ENCODE data around the gene PIK3C2G.
A peak's percentile ranks its signal among the peaks of the same experiment; 100 is the strongest.

Gene PIK3C2G

DNA sequence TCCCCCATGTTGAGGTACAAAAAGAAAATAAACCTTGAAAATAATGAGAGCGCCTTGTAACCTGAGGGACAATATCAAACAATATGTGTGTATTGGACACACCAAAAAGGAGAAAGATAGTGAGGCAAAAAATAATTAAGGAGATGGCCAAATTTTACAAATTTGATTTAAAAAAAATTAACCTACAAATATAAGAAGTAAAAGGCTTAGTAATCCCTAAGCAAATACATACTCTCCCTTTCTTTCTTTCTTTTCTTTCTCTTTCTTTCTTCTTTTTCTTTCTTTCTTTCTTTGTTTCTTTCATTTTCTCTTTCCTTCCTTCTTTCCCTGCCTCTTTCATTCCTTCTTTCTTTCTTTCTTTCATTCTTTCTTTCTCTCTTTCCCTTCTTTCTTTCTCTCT lies 133.4 kb downstream of the PIK3C2G start:
- no peak for DNase-seq (ENCODE audit: low read depth)
- TF ChIP-seq CTCF (conservative IDR thresholded peaks at IDR 0.05; ENCODE audit: low read depth, low read length) = no peak
- H3K4me3 ChIP-seq (ENCODE audit: low read depth, low read length) = no peak overlapping the region

GRCh38 chr12:18400186-18400585 lies 138.9 kb downstream of the PIK3C2G start:
- TF ChIP-seq CTCF (conservative IDR thresholded peaks at IDR 0.05; ENCODE audit: low read depth, low read length) = no peak
- H3K4me3 ChIP-seq (ENCODE audit: low read depth, low read length) = no peak overlapping the region
- peak; percentile 70 for DNase-seq (ENCODE audit: low read depth)

DNA sequence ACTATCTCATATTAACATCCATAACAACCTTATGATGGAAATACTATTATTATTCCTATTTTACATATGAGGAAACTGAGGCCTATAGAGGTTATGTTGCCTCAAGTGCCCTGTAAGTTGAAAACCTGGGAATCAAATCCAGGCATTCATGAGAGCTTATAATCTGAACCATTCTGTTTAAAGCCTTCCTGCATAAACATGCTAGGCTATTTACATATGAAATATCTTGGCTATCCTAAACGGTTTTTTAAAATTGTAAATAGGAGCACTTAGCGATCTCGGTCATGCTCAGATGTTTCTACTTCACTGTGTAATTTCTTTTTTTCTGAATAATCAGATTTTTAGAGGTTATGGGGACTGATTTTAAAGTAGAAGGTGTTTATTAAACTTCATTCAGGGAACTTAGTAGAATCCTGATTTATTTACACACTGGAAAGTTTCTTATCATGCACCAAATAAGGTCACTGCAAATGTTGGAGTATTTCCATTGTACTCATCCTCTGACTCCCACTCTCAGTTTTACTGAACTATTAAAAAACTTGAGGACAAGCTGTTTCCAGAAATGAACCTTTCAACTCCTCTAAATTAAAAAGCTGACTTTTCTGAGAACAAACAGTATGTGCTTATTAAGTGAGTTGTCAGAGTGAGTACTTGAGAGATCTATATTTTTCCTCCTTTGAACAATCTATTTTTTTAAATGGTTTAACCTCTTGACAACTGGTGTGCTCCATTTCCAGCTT lies 141.7 kb downstream of the PIK3C2G start:
- TF ChIP-seq CTCF (conservative IDR thresholded peaks at IDR 0.05; ENCODE audit: low read depth, low read length) = no peak

DNA sequence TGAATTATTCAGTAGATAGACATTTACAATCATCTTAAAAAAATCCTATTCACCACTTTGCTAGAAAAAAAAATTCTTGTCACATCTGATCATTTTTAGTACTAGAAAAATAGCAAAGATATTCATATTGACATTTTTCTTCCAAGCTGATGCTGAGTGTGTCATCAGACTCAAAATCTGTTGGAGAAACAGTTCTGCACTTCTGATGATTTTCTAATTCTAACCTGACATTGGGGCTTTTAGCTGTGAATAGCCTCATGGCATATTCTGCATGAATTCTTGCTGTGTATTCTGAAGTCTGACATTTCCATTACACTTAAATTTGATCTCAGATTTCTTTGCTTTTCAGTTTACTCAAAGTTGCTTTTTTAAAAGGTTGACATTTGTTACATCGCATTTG lies 150.1 kb downstream of the PIK3C2G start:
- no peak for TF ChIP-seq CTCF (conservative IDR thresholded peaks at IDR 0.05; ENCODE audit: low read depth, low read length)
- no peak for DNase-seq (ENCODE audit: low read depth)
- H3K4me3 ChIP-seq (ENCODE audit: low read depth, low read length) = no peak overlapping the region

More for the DNA sequence above, 141.7 kb downstream of the PIK3C2G start:
- H3K4me3 ChIP-seq (ENCODE audit: low read depth, low read length) = no peak overlapping the region
- no peak for DNase-seq (ENCODE audit: low read depth)

DNA sequence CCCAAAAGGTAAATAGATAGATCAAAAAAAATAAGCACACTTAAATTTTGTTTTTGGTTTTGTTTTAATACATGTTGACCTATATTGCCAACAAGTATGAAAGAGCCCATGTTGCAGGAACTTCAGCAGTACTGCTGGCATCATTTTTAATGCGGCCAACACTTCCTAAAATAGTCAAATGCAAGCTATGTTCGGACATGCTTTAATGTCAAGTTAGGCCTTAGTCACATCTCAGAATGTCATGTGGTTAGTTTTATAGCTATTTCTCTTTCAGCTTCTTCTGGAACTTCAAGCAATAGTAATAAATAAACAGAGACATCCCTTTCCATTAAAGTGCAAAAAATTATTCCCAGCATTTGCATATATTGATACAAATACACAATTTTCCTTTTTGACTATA lies 153.4 kb downstream of the PIK3C2G start:
- no peak for TF ChIP-seq CTCF (conservative IDR thresholded peaks at IDR 0.05; ENCODE audit: low read depth, low read length)
- DNase-seq (ENCODE audit: low read depth) = no peak
- no peak overlapping the region for H3K4me3 ChIP-seq (ENCODE audit: low read depth, low read length)

- no peak for DNase-seq (ENCODE audit: low read depth)
- no peak for TF ChIP-seq CTCF (conservative IDR thresholded peaks at IDR 0.05; ENCODE audit: low read depth, low read length)
- H3K4me3 ChIP-seq (ENCODE audit: low read depth, low read length) = no peak overlapping the region
Measured at GRCh38 chr12:18415227-18415626, 153.9 kb downstream of the PIK3C2G start.

GRCh38 chr12:18416412-18416811 lies 155.1 kb downstream of the PIK3C2G start:
- no peak for TF ChIP-seq CTCF (conservative IDR thresholded peaks at IDR 0.05; ENCODE audit: low read depth, low read length)

More at GRCh38 chr12:18416412-18416811, 155.1 kb downstream of the PIK3C2G start:
- no peak for DNase-seq (ENCODE audit: low read depth)
- no peak overlapping the region for H3K4me3 ChIP-seq (ENCODE audit: low read depth, low read length)

Measured in choroid plexus epithelial cell (primary cell).